GM18909 (cell line): ENCODE data around the gene LZTS2.

Source experiments
- ATAC-seq: cut with Tn5 transposase; IDR thresholded peaks from one replicate; pipeline ENCODE4 v1.9.1; 2021; ENCODE audit warnings: mild to moderate bottlenecking; ENCODE audit not compliant: unreplicated experiment, poor library complexity

The LZTS2 gene

DNA sequence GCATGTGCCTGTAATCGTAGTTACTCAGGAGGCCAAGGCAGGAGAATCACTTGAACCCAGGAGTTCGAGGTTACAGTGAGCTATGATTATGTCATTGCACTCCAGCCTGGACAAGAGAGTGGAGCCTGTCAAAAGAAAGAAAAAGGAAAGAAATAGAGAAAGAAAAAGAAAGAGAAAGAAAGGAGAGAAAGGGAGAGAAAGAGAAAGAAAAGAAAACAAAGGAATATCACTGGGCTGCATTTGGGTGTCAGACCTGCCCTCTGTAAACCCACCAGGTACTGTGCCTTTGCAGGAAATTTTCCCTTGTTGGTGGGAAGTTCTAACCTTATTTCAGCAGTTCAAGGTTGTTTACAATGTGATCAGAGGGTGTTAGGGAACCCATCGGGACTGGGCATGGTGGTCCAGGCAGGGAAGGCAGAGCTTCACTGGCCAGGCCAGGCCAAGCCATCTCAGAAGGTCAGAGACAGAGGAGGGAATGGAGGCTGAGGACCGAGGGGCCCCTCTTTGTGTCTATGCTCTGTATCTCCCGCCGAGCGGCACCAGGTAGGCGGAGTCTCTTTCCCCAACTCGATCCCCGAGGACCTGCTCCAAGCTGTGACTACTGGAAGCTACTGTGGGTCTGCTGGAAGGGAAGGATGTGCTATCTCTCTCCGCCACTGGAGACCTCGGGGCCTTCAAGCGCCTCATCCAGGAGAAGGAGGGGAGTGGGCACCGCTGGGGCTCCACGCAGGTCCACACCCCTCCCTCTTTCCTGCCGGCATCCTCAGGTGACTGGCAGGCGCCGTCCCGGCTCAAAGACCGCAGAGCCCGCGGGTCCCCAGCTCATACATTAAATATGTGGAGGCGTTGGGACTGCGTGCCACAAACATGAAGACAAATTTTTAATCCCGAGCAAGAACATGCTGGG lies 47.0 kb downstream of the LZTS2 start:
- no peak for ATAC-seq

DNA sequence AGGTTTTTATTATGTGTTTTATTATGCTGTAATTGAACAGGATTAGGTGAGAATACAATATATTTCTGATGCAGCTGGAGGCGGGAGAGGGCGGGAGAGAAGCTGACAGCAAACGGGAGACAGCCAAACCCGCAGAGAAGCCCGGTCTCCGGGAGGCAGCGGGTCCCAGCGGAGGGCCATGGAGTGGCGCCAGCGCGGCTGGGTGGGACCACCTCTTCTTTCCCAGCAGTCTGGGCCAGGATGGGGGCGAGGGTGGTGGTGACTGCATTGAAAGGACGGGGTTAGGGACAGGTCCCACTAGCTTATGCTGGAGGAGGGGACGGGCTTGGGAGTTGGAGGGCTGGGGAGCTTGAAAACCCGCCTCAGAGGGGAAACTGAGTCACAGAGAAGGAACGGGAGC lies 47.7 kb downstream of the LZTS2 start:
- no peak for ATAC-seq

DNA sequence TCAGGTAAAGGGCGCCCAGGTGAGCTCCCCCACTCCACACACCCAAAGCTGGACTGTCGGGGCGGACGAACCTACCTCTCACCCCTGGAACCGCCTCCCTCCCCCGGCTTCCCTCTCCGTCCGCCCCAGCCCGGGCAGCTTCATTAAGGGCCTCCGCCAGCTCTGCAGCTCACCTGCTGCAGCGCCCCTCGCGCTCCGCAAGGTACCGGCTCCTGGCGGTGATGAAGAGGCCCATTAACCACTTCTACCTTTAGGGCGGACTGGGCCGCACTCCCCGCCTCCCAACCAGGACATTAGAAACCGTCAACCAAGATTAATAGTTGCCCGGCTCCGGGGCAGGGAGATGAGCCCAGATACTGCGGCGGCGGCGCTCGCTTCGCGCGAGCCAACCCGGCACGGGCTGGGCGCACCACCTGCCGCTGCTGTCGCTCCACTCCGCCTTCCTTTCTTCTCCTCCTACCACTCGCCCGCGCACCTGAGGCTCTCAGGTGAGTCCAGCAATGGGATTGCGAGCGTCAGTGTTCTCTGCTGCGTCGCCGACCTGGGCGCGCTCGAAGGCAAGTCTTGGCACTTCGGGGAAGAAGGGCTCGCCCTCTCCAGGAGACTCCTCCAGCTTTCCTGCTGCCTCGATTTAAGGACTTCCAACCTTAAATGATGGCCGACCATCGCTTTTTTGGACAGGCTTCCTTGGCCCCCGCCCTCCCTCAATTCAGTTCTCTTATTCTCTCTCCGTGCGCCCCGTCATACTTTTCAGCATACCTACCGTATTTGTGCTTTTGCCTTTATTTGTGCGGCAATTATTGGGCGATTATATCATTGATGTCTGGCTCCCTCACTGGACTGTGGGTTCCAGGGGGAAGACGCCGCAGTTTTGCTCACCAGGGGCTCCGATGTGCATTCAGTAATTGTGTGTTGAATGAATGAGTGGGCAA lies 48.6 kb downstream of the LZTS2 start:
- ATAC-seq, result no peak

DNA sequence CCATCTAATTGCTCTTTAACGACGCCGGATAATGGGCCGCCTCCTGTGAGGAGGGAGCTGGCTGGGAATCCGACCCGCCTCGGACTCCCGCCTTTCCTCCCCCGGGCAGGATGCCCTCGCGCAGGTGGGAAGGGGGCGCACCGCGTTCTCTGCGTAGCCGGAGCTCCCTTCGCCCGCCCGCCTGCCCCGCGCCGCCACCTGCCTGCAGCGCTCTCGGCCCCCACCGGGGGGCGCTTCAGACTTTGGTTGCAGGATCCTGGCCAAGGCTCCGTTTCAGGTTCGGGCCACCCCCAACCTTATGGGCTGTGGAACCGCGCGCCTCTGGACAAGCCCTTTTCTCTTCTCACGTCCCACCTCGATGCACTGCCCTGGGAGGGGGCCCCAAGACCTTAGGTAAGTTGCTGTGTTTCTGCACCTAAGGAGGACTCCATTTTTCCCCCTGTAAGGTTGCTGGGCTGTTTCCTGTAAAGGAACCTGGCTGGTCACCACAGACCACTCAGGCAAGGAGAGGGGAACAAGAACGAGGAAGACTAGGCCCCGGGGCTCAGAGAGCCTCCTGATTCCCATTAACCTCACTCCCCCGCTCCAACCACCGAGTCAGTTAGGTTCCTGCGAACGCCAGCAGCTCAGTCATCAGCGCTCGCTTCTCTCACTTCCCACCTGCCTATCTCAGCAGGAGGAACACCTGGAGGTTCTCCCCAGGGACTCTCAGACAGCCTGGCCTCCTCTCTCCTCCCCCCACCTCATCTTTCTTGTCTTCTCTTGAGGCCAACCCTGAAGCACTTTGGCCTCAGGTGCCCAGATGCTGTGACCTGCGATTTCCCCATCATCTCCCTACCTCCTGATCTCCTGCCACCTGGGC lies 50.8 kb downstream of the LZTS2 start:
- ATAC-seq, result peak; percentile 65

DNA sequence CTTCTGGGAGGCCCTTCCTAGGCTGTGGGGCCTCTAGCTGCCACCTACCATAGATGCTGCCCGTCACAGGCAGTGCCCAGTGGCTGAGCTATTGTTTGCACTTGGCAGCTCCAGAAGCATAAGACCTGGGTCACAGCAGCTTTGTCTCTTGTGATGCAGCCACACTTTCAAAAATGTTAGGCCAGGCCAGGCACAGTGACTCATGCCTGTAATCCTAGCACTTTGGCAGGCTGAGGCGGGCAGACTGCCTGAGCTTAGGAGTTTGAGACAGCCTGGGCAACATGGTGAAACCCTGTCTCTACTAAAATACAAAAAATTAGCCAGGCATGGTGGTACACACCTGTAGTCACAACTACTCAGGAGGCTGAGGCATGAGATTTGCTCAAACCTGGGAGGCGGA lies 52.7 kb downstream of the LZTS2 start:
- ATAC-seq, result no peak

DNA sequence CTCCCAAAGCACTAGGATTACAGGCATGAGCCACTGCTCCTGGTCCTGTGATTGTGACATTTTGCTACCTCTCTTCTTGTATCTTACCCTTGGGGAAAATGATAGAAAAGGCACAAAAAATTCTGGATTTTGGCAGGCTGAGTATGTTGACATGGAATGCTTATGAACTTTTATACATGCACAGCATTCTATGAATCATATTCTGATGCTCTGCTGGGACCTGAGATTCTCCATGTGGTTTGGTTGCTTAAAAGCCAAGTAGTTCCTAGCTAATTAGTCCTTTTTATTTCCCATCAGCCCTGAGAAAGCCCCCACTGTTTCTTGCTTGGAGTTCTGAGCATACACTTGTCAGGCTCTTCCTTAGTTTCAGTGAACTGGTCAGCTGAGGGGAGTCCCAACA lies 53.9 kb downstream of the LZTS2 start:
- ATAC-seq, result no peak

DNA sequence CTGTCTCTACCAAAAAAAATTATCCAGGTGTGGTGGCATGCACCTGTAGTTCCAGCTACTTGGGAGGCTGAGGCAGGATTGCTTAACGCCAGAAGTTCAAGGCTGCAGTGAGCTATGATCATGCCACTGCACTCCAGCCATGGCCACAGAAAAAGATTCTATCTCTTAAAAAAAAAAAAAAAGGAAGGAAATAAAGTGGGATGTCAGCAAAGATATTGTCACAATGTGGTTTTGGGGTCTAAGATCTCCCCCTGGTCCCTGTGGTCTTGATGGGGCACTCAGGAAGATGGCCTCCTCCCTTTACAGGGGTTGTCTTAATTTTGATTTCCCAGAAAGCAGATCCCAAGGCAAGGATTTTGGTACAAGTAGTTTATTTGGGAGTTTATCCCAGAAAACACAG lies 54.7 kb downstream of the LZTS2 start:
- no peak for ATAC-seq

DNA sequence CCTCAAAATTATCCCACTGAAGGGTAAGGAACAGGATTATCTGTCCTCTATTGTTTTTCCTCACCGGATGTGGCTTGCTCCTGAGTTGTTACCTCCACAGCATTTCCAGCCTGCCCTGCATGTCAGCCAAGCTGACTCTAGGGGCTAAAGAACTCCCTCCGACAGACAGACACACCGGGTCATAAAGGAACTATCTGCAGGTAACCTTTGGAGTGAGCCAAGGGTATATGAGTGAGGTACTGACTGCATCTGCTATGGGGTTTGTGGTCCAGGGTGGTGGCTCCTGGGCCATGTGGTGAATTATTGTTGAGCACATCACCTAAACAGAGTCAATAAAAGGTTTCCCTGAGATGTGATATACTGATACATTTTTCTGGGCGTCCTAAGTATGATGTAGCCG lies 55.3 kb downstream of the LZTS2 start:
- ATAC-seq, result no peak

DNA sequence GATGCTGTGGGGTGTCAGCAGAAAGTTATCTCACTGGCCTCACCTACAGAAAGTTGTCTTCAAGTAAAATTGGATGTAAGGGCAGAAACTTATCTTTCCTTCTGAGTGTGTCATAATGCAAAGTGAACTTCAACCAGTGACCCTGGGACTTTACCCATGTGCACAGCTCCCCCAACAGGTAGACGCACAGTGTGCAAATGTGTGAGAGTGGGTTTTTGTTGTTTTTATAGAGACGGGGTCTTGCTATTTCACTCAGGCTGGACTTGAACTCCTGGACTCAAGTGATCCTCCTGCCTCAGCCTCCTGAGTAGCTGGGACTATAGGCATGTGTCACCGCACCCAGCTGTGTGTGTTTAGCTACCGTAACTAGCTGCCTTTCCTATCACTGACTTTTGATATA lies 55.8 kb downstream of the LZTS2 start:
- no peak for ATAC-seq

DNA sequence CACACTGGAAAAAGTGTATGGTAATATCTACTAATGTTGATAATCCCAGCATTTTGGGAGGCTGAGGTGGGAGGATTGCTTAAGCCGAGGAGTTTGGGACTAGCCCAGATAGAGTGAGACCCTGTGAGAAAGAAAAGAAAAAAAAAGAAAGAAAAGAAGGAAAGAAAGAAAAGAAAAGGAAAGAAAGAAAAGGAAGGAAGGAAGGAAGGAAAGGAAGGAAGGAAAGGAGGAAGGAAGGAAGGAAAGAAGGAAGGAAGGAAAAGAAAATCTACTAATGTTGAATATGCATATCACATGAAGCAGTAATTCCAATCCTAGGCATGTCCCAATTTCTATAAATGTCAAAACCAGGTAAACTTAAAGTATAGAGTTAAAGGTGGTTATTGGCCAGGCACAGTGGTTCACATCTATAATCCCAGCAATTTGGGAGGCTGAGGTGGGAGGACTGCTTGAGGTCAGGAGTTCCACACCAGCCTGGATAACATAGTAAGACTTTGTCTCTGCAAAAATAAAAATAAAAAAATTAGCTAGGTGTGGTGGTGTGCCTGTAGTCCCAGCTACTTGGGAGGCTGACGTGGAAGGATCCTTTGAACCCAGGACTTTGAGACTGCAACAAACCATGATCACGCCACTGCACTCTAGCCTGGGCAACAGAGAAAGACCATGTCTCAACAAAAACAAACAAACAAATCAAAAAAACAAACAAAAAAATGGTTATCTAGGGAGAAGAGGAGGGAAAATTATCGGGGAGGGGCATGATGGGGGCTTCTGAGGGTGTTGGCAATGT lies 57.0 kb downstream of the LZTS2 start:
- ATAC-seq, result no peak
